ENCODE measurements around the gene SART1. TPM values are rescaled to one million over a fixed set of nuclear protein-coding genes. Genes with fewer than 3 reads are reported as not detected.
"Not testable (repeated sequence)": the region's sequence is repeated elsewhere in the genome, so short reads cannot be mapped to it uniquely, and the experiment has no call there.

SART1 gene
- polyA plus RNA-seq, 3 donors from 2014 or later = 7.5 to 53.0 (median 16.1) TPM

DNA sequence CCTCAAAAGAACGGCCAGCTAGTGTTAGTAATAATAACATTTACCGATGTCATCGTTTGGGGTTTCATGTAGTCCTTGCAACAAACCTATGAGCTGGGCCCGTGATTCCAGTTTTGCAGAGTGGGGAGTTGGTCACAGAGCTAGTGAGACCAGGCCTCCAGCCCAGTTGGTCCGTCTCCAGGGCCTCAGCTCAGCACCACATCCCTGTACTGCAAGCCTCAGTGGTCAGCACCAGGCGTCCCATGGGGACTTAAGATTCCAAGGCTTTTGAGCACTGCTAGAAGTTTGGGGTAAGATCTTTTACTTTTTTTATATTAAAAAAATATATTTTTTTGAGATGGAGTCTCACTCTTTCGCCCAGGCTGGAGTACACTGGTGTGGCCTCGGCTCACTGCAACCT lies 17.3 kb upstream of the SART1 start:
- H3K27ac Mint-ChIP-seq = no peak overlapping the region
- H3K27me3 Mint-ChIP-seq (ENCODE audit: low read depth in 3 of 3) = peaks cover 0 to 5% (median 0%) of the 10 kb centered on the region in 3 donors
- no peaks in the 10 kb centered on the region for H3K36me3 Mint-ChIP-seq
- H3K9me3 Mint-ChIP-seq = no peaks in the 10 kb centered on the region
- no peak overlapping the region for H3K4me3 Mint-ChIP-seq
- DNase-seq = no peak
- H3K4me1 Mint-ChIP-seq = no peaks in the 10 kb centered on the region

DNA sequence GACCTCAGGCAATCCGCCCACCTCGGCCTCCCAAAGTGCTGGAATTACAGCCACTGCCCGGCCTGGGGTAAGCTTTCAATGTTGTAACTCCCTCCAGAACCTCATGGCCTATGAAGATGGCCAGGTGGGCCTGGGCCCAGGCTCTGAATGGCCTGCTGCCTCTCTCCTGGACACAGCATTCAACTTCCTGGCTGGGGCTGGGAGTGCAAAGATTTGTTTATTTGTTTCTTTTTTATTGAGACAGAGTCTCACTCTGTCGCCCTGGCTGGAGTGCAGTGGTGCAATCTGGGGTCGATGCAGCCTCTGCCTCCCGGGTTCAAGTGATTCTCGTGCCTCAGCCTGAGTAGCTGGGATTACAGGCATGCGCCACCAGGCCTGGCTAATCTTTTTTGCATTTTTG lies 16.8 kb upstream of the SART1 start:
- Mint-ChIP-seq H3K27me3 (ENCODE audit: low read depth in 3 of 3) (peaks cover 0 to 5% (median 0%) of the 10 kb centered on the region in 3 donors), H3K27ac (no peak overlapping the region), H3K4me3 (no peak overlapping the region), H3K9me3 (no peaks in the 10 kb centered on the region), H3K4me1 (no peaks in the 10 kb centered on the region), H3K36me3 (no peaks in the 10 kb centered on the region)
- DNase-seq = no peak

DNA sequence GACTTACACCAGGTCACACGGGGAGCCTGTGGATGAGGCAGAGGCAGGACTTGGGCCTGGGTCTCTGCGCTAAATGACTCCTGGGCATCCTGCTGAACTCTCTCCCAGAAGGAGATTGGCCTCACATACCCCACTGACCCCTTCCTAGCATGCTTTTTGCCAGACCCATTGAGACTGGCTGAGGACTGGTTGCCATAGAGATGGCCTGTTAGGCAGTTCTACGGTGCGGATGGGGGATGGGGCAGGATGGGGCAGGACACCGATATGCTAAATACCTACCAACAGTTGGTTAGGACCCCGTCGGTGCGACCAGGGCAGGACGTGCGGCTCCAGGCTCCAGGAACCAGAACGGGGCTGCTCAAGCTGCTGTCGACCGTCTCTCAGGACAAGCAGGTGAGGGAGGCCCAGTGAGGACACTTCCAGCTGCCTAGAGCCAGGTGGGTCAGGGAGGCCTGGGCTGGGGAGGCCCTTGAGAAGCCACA lies 16.1 kb upstream of the SART1 start, which contains the start of gene TSGA10IP:
Gene TSGA10IP (plus strand): TSS at position 51 of the 482 bp plus-strand sequence. CDS start 196 bp downstream, at position 247.
- Mint-ChIP-seq H3K9me3 (no peaks in the 10 kb centered on the region), H3K27me3 (ENCODE audit: low read depth in 3 of 3) (peaks cover 0 to 5% (median 0%) of the 10 kb centered on the region in 3 donors), H3K4me1 (no peaks in the 10 kb centered on the region), H3K27ac (no peak within 1 kb of the TSS), H3K4me3 (no peak within 1 kb of the TSS), H3K36me3 (no peaks in the 10 kb centered on the region)
- no peak for DNase-seq

DNA sequence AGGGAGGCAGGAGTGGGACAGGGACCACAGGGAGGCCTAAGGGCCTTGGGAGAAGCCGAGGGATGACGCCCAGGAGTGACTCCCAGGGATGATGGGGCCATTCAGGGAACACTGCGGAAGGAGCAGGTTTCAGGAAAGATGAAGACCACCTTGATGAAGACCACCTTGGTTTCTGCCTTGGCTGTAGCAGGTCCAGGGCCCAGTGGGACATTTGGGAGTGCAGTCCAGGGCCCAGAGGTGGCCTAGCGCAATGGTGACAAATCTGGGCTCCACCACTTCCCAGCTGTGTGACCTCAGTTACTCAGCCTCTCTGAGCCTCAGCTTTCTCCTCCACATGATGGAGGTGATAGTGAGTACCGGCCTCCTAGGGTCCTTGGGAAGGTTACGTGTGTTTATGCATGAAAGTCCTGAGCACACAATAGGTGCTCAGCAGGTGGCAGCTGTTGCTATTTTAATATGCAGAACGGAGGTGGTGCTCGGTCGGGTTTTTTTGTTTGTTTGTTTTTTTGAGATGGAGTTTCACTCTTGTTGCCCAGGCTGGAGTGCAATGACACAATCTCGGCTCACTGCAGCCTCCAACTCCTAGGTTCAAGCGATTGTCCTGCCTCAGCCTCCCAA lies 15.5 kb upstream of the SART1 start:
- Mint-ChIP-seq H3K27me3 (ENCODE audit: low read depth in 3 of 3) (peaks cover 0 to 5% (median 0%) of the 10 kb centered on the region in 3 donors), H3K36me3 (no peaks in the 10 kb centered on the region), H3K9me3 (no peaks in the 10 kb centered on the region), H3K4me3 (no peak overlapping the region), H3K4me1 (no peaks in the 10 kb centered on the region), H3K27ac (no peak overlapping the region)
- no peak for DNase-seq

DNA sequence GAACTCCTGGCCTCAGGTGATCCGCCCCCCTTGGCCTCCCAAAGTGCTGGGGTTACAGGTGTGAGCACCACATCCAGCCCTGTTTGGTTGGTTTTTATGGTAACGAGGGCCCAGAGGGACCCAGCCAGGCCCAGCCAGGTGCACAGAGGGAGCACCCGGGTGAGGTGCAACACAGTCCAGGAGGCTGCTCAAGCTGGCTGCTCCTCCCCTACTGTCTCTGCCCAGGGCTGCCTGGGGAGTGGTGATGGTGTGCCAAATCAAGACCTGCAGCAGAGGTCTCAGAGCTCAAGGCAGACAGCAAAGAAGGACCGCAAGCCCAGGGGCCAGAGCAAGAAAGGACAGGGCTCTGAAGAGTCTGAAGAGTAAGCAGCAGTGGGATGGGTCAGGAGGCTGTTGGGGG lies 14.9 kb upstream of the SART1 start:
- peaks cover 0 to 2% (median 0%) of the 10 kb centered on the region in 3 donors for H3K27me3 Mint-ChIP-seq (ENCODE audit: low read depth in 3 of 3)
- no peak overlapping the region for H3K27ac Mint-ChIP-seq
- DNase-seq = no peak
- H3K4me1 Mint-ChIP-seq = no peaks in the 10 kb centered on the region
- H3K9me3 Mint-ChIP-seq = no peaks in the 10 kb centered on the region
- no peaks in the 10 kb centered on the region for H3K36me3 Mint-ChIP-seq
- no peak overlapping the region for H3K4me3 Mint-ChIP-seq

DNA sequence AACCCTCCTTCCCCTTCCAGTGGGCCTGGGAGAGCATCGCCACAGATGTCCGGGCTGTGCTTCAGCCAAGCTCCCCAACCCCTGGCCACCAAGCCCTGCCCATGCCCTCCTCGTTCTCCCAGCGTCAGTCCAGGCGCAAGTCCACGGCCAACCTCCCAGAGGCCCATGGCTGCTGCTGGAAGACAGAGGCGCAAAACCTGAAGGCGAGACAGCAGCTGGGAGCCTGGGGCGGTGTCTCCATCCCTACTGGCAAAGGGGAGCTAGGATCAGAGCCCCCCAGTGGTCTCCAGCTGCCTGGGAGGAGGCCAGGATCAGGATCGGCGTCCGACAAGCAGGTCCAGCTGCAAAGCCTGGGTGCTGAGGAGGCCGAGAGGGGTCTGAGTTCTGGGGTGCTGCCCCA lies 14.4 kb upstream of the SART1 start:
- Mint-ChIP-seq H3K4me3 (no peak overlapping the region), H3K27ac (no peak overlapping the region), H3K27me3 (ENCODE audit: low read depth in 3 of 3) (peaks cover 0 to 2% (median 0%) of the 10 kb centered on the region in 3 donors), H3K4me1 (no peaks in the 10 kb centered on the region), H3K9me3 (no peaks in the 10 kb centered on the region), H3K36me3 (no peaks in the 10 kb centered on the region)
- no peak for DNase-seq

DNA sequence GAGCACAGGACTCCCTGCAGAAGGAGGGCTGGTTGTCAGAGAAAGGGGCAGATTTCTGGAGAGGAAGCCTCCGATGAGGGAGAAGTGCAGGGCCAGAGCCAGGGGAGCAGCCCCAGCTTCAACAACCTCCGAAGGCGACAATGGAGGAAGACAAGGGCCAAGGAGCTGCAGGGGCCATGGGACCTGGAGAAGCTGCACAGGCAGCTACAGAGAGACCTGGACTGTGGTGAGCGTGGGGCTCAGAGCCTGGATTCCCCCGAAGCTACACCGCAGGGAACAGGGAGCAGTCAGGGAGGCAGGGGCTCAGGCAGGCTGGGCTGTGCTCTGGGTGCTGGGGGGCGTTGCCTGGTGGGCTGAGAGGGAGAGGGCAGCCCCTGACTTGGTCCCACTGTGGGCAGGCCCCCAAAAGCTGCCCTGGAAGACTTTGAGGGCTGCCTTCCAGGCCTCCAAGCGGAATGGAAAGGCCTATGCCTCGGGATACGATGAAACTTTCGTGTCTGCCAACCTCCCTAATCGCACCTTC lies 13.9 kb upstream of the SART1 start:
- H3K27ac Mint-ChIP-seq = no peak overlapping the region
- DNase-seq = no peak
- no peaks in the 10 kb centered on the region for H3K4me1 Mint-ChIP-seq
- peaks cover 0 to 2% (median 0%) of the 10 kb centered on the region in 3 donors for H3K27me3 Mint-ChIP-seq (ENCODE audit: low read depth in 3 of 3)
- H3K9me3 Mint-ChIP-seq = no peaks in the 10 kb centered on the region
- no peak overlapping the region for H3K4me3 Mint-ChIP-seq
- H3K36me3 Mint-ChIP-seq = no peaks in the 10 kb centered on the region

DNA sequence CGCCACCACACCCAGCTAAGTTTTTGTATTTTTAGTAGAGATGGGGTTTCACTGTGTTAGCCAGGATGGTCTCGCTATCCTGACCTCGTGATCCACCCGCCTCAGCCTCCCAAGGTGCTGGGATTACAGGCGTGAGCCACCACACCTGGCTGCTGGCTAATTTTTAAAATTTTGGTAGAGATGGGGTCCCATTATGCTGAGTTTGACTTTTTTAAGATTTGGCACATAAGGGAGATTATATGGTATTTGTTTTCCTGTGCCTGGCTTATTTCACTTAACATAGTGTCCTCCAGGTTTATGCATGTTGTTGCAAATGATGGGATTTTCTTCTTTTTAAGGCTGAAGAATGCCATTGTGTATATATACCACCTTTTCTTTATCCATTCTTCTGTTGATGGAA lies 10.8 kb upstream of the SART1 start:
- not testable (repeated sequence) for H3K27ac Mint-ChIP-seq; H3K4me3 Mint-ChIP-seq; H3K27me3 Mint-ChIP-seq (ENCODE audit: low read depth in 3 of 3); H3K4me1 Mint-ChIP-seq; DNase-seq; H3K36me3 Mint-ChIP-seq; H3K9me3 Mint-ChIP-seq

DNA sequence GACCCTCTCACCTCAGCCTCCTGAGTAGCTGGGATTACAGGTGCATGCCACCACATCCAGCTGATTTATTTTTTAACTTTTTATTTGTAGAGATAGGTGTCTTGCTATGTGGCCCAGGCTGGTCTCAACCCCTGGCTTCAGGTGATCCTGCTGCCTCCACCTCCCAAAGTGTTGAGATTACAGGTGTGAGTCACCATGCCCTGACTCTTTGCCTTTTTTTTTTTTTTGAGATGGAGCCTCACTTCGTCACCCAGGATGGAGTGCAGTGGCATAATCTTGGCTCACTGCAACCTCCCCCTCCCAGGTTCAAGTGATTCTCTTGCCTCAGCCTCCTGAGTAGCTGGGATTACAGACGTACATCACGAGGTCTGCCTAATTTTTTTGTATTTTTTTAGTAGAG lies 9.9 kb upstream of the SART1 start:
- not testable (repeated sequence) for H3K4me1 Mint-ChIP-seq; H3K27ac Mint-ChIP-seq; H3K27me3 Mint-ChIP-seq (ENCODE audit: low read depth in 3 of 3); H3K9me3 Mint-ChIP-seq; H3K4me3 Mint-ChIP-seq; DNase-seq; H3K36me3 Mint-ChIP-seq

DNA sequence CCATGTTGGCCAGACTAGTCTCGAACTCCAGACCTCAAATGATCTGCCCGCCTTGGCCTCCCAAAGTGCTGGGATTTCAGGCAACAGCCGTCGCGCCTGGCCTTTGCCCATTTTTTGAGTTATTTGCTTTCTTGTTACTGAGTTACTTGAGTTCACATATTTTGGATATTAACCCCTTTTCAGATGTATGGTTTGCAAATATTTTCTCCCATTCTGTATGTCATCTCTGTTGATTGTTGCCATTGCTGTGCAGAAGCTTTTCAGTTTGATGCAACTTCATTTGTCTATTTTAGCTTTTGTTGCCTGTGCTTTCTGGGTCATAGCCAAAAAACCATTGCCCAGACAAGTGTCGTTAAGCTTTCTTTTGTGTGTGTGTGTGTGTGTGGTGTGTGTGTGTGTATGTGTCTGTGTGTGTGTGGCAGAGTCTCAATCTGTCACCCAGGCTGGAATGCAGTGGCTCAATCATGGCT lies 9.4 kb upstream of the SART1 start:
- Mint-ChIP-seq H3K36me3 (no peaks in the 10 kb centered on the region), H3K4me1 (peaks cover 0 to 6% of the 10 kb centered on the region in 2 donors), H3K27ac (no peak overlapping the region), H3K27me3 (ENCODE audit: low read depth in 3 of 3) (peaks cover 0 to under 1% (median 0%) of the 10 kb centered on the region in 3 donors), H3K9me3 (no peaks in the 10 kb centered on the region), H3K4me3 (no peak overlapping the region)
- DNase-seq = no peak

DNA sequence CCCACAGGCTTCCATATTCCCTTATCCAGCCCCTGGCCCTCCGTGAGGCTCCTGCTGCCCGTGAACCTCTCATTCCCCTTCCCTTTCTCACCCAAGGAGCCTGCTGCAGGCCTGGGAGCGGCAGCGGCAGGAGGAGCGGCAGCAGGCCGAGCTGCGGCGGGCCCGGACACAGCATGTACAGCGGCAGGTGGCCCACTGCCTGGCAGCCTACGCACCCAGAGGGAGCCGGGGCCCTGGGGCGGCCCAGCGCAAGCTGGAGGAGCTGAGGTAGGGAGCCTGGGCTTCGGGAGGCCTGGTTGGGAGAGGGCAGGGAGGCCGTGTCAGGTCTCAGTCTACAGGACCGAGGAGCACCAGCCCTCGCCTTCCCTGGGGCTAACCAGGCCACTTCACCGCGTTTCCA lies 8.1 kb upstream of the SART1 start:
- H3K27ac Mint-ChIP-seq = no peak overlapping the region
- H3K4me1 Mint-ChIP-seq = peaks cover 0 to 6% of the 10 kb centered on the region in 2 donors
- no peak for DNase-seq
- H3K27me3 Mint-ChIP-seq (ENCODE audit: low read depth in 3 of 3) = no peaks in the 10 kb centered on the region
- no peaks in the 10 kb centered on the region for H3K36me3 Mint-ChIP-seq
- no peak overlapping the region for H3K4me3 Mint-ChIP-seq
- H3K9me3 Mint-ChIP-seq = no peaks in the 10 kb centered on the region

DNA sequence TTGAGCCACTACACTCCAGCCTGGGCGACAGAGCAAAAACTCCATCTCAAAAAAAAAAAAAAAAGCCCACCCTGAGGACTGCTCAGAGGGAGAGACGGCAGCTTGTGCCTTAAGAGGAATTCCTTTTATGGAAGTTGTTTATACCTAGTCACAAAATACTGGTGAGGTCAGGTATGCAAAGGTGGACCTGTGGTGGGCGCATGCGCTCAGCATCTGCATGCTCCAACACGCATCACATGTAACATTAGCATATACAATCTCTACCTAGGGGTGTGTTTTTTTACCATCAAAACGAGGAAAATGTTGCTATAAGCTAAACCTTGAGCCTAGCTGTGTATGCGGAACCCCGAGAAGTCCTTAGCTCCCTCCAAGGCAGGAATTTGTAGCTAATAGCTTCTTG lies 6.8 kb upstream of the SART1 start:
- Mint-ChIP-seq H3K27me3 (ENCODE audit: low read depth in 3 of 3) (peaks cover 0 to 1% (median 0%) of the 10 kb centered on the region in 3 donors), H3K27ac (no peak overlapping the region), H3K4me1 (peaks cover 0 to 6% of the 10 kb centered on the region in 2 donors), H3K36me3 (no peaks in the 10 kb centered on the region), H3K4me3 (no peak overlapping the region), H3K9me3 (no peaks in the 10 kb centered on the region)
- no peak for DNase-seq

DNA sequence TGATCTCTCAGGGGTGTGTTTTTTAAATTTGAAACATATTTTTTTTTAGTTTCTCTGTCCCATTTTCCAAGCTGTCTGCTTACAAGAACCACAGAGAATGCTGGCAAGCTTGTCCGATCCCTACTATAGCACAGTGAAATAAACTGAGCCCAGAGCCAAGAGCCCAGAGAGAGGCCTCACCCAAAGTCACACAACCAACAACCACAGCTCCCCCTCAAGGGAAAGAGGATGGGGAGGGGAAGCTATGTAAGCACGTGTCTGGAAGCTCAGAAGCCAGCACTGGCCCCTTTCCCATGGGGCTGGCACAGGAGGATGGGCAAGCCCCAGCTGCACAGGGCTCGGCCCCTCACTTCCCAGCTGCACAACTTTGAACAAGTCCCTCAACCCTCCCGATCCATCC lies 3.2 kb upstream of the SART1 start:
- Mint-ChIP-seq H3K27me3 (ENCODE audit: low read depth in 3 of 3) (peaks cover 5 to 8% (median 6%) of the 10 kb centered on the region in 3 donors), H3K4me3 (peak overlapping the region in 1 of 5 donors; percentile 40), H3K27ac (peak overlapping the region in 1 of 6 donors; percentile 3), H3K4me1 (peaks cover 21 to 28% of the 10 kb centered on the region in 2 donors), H3K9me3 (no peaks in the 10 kb centered on the region), H3K36me3 (peaks cover 0 to 4% (median 0%) of the 10 kb centered on the region in 3 donors)
- DNase-seq = no peak

DNA sequence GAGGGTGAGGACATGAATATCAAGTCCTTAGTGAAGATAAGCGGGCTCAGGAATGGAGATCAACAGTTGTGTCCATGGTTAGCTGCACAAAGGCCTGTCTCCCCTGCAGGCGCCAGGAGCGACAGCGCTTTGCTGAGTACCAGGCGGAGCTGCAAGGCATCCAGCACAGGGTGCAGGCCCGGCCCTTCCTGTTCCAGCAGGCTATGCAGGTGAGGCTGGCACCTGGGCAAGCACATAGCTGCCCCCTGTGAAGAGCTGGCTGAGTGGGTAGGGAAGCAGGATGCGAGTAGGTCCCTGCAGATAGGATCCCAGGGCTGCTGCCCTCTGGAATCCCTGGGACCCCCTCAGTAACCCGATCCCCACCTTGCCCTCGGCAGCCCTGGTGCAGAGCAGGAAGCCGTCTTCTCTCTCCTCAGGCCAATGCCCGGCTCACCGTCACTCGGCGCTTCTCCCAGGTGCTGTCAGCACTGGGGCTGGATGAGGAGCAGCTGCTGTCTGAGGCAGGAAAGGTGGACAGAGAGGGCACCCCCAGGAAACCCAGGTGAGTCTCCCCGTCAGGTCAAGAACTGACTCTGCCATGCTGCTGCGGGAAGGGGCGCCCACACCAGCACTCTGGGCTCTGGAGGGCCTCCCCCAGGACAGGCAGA lies 2.6 kb upstream of the SART1 start:
- H3K9me3 Mint-ChIP-seq = no peaks in the 10 kb centered on the region
- peak overlapping the region in 1 of 5 donors; percentile 40 for H3K4me3 Mint-ChIP-seq
- H3K36me3 Mint-ChIP-seq = peaks cover 0 to 4% (median 0%) of the 10 kb centered on the region in 3 donors
- H3K27ac Mint-ChIP-seq = peak overlapping the region in 1 of 6 donors; percentile 30
- DNase-seq = no peak
- H3K27me3 Mint-ChIP-seq (ENCODE audit: low read depth in 3 of 3) = peaks cover 5 to 8% (median 6%) of the 10 kb centered on the region in 3 donors
- peaks cover 25 to 34% of the 10 kb centered on the region in 2 donors for H3K4me1 Mint-ChIP-seq
